Stimulated activated CD8-positive, alpha-beta memory T cell treated with anti-CD3 and anti-CD28 coated beads, Interleukin-7, amount 100 ng/mL, for 48 hours (primary cell): ENCODE results near the gene DDX6.
"Not testable (repeated sequence)": the region's sequence is repeated elsewhere in the genome, so short reads cannot be mapped to it uniquely, and the experiment has no call there.

ENCODE experiments used
- DNase-seq, 2 donors: peaks; one replicate each; pipeline ENCODE4 v3.0.0-alpha.2; 2020; ENCODE audit warnings: low read depth in 1 of 2; ENCODE audit errors: extremely low read depth in 1 of 2

Gene DDX6, protein sequence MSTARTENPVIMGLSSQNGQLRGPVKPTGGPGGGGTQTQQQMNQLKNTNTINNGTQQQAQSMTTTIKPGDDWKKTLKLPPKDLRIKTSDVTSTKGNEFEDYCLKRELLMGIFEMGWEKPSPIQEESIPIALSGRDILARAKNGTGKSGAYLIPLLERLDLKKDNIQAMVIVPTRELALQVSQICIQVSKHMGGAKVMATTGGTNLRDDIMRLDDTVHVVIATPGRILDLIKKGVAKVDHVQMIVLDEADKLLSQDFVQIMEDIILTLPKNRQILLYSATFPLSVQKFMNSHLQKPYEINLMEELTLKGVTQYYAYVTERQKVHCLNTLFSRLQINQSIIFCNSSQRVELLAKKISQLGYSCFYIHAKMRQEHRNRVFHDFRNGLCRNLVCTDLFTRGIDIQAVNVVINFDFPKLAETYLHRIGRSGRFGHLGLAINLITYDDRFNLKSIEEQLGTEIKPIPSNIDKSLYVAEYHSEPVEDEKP

DNA sequence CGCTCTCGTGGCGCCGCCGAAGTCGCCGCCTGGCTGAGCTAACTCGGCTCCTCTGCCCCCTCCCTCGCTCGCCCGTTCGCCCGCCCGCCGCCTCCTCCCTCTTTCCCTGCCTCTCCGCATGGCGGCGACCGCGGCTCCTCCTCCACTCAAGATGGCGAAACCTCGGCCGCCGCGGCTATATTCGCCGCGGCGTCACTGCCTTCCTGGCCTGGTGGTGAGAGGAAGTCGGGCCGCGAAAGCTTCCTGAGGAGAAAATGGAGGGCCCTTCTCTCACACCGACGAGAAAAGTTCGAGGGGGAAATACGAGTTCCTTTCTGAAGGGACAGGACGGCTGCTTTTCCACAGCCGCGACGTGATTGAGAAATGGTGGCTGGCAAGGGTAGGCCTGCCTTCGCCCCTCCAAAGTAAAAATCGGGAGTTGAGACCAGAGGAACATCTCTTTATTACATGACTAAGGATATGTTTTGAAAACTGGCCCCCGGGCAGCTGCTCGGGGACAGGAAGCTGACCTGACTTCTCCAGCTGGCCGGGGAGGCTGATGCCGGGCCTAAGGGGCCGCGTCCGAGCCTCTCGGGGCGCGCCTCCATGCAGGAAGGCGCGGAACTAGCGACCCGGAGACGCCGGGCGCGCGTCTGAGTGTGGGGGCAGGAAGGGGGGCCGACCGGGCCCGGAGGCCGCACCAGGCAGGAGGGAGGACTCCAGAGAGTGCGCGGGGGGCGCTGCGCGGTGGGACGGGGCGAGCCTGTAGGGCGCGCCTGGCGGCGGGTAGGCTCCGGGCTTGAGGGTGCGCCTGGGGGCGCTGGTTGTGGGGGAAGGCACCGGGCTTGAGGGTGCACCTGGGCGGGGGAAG lies at the start of gene DDX6:
Gene DDX6, minus strand, starts transcription at position 54 of the 850 bp plus-strand sequence. CDS start 4,913 bp downstream, outside the sequence.
- peak; percentile 82 to 83 for DNase-seq

DNA sequence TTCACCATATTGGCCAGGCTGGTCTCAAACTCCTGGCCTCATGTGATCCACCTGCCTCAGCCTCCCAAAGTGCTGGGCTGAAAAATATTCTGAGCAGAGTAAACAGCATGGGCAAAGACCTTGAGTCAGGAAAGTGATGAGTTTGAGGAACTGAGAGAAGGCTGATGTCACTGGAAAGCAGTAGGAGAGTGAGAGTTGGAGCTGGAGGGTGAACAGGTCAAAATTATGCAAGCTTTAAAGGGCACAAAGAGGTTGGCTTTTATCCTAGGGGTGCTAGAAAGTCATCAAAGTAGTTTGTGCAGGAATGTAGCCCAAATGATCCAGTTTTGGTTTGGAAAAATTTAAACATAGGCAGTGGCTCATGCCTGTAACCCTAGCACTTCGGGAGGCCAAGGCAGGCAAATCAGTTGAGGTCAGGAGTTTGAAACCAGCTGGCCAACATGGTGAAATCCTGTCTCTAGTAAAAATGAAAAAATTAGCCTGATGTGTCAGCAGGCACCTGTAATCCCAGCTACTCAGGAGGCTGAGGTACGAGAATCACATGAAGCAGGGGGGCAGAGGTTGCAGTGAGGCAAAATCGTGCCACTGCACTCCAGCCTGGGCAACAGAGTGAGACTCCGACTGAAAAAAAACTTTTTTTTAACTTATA lies 48.1 kb upstream of the DDX6 start:
- DNase-seq, result no peak

DNA sequence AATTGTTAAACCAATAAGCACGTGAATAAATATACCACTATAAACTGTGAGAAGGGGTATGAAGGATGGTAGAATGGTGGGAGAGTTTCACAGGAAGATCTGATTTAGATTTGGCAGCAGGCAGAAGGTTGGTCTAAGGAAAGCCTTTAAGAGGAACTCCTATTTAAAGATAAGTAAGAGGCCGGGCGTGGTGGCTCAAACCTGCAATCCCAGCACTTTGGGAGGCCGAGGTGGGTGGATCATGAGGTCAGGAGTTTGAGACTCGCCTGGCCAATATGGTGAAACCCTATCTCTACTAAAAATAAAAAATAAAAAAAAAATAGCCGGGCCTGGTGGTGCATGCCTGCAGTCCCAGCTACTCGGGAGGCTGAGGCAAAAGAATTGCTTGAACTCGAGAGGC lies 46.9 kb upstream of the DDX6 start:
- DNase-seq, result no peak

DNA sequence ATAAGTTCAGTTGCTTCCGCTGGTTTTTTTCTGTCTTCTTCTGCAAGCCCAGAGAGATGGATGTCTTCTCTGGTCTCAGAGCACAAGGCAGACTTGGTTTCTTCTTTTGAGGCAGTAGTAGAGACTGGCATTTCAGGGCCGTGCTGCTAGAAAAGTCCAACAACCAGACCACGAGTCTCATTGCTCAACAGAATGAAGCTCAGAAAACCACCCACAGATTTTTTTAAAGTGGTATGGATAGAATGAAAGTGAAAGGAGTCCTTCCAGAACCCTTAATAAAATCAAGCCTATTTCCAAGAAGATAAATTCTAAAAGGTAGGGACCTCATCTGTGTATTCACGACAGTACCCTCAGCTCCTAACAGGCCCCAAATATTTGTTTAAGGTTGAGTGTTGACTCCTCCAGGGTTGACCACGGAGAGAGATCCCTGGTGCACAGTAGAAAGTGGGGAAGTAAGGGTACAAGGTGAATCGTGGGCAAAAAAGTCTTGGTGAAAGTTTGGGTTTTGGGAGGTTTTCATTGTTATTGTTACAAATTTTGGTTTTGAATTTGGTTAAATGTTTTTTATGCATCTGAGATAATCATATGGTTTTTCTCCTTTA lies 43.6 kb upstream of the DDX6 start:
- DNase-seq, result no peak

DNA sequence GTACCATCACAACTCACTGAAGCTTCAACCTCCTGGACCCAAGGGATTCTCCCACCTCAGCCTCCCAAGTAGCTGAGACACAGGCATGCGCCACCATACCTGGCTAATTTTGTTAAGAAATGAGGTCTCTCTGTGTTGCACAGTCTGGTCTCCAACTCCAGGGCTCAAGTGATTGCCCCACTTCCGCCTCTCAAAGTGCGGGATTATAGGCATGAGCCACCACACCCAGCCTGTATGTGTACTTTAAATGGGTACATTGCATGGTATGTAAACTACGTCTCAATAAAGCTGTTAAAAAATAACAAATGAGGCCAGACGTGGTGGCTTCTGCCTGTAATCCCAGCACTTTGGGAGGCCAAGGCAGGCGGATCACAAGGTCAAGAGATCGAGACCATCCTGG lies 36.2 kb upstream of the DDX6 start:
- no peak for DNase-seq

DNA sequence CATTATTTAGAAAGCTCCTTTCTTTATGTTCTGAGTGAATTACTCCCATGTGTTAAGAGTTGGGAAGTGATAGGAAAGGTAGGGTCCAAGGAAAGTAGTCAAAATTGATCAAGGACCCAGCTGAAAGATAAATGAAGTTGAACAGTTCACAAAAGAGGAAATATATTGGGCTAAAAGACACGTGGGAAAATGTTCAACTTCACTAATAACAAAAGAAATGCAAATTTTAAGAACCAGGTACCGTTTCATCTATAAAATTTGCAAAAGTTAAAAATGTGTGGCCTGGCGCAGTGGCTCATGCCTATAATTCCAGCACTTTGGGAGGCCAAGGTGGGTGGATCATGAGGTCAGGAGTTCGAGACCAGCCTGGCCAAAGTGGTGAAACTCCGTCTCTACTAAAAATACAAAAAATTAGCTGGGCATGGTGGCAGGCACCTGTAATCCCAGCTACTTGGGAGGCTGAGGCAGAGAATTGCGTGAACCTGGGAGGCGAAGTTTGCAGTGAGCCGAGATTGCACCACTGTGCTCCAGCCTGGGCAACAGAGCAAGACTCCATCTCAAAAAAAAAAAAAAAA lies 32.1 kb upstream of the DDX6 start:
- DNase-seq, result not testable (repeated sequence)

DNA sequence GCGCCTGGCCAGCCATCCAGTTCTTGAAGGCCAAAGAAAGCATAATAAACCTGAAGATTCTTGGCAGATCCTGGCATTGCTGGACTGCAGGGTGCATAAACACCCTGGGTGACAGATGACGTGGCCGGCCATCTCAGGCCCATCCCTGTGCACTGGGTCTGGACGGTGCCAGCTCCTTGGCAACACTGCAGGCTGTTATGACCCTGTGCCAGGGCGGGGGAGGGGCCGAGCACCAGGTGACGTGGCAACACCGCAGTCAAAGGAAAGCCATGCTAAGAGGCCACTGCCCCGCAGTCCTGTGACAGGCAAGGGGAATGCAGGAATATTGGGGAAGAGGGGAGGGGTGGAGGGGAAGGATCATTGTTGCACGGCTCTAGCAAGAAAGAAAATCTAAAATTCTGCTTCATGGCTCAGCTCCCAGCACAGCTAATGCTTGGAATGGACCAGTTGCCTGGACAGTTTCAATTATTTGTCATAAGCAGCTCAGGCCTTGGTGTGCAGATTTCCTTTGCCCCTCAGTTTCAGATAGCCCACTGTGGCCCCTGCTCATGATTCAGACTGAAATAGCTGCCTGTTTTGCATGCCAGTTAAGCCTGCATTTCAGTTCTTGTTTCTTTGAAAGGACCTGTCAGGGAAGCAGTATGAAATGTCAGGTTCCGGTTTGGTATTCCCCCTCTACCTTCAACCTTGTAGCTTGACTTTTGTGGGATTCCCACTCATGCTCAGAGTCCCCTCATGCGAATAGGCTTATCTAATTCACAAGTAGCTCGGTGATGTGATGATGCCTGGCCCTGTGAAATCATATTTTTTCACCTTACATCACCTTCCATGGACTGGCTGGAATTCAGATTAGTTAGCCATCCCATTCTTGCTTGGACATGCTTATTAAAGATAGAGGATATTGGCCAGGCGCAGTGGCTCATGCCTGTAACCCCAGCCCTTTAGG lies 29.7 kb upstream of the DDX6 start:
- no peak for DNase-seq

DNA sequence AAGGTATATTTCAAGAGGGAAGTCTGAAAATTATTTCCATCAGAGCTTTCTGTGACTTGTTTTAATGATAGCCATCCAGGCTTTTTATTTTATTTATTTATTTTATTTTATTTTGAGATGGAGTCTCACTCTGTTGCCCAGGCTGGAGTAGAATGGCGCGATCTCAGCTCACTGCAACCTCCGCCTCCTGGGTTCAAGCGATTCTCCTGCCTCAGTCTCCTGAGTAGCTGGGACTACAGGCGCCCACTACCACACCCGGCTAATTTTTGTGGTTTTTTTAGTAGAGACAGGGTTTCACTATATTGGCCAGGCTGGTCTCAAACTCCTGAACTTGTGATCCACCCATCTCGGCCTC lies 29.0 kb upstream of the DDX6 start:
- DNase-seq, result not testable (repeated sequence)

DNA sequence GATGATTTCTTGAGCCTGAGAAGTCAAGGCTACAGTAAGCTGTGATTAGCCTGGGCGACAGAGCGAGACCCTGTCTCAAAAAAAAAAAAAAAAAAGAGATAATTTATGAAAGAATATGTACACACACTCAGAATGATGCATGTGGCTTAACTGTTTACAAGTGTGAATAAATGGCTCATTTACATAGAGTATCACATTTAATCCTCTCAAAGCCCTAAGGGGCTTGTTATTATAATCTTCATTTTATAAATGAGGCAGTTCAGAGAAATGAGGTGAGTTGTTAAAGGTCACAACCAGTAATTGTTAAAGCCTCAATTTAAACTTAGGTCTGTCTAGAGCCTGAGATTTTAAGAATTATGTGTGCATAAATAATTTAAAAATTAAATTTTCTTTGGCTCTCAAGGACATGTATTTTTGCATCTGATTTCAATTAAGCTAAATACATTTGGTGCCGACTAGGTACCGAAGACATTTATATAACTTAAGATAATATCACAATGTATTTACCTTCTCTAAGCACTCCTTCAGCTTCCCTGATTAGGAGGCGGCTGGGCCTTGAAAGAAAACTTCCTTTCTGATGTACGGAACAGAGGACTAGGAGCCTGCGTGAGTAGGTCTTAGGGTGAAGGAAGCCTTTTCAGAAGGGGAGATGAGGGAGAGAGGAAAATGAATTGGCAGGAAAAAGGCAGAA lies 28.5 kb upstream of the DDX6 start:
- no peak for DNase-seq

DNA sequence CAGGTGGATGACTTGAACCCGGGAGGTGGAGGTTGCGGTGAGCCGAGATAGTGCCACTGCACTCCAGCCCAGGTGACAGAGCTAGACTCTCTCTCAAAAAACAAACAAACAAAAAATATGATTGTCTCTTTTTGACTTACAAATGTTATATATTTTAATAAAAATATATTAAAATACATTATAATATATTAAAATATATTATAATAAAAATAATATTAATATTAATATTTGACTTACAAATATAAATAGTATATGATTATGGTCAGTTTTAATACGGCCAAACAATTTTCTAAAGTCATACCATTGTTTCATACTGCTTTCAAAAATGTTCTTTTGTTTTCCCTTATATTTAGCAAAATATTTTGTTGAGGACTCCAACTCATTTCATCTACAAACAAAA lies 27.2 kb upstream of the DDX6 start:
- DNase-seq, result no peak

DNA sequence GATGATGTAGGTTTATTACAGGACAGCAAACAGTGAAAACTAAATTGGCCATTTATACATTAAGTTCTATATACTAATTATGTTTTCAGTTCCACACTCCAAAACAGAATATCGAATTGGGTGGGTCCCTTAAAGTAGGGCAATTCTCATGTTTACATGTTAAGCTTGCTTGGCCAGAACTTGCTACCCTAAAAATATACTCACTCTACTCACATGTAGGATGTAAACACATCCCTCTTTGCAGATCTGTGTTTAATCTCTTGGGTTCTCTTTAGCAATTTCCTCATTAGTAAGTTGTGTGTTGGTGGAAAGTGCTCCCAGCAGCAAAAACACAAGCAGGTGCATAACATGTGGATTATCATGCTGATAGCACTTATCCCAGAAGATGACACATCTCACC lies 22.6 kb upstream of the DDX6 start:
- DNase-seq, result no peak

DNA sequence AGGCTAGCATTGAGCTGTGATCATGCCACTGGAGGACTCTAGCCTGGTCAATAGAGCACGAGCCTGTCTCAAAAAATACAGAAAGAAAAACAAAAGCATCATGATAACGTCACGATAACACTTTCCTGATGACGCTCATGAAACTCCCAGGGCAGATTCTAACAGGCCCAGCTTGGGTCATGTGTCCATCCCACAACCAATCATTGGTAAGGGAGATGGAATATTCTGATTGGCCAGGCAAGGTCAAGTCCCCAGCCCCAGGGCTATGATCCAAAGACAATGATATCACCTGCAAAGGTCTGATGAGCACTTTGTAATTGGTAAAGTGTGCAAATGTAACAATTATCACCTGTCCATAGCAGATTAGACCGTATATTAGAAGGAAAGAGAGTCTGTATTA lies 21.5 kb upstream of the DDX6 start:
- no peak for DNase-seq

DNA sequence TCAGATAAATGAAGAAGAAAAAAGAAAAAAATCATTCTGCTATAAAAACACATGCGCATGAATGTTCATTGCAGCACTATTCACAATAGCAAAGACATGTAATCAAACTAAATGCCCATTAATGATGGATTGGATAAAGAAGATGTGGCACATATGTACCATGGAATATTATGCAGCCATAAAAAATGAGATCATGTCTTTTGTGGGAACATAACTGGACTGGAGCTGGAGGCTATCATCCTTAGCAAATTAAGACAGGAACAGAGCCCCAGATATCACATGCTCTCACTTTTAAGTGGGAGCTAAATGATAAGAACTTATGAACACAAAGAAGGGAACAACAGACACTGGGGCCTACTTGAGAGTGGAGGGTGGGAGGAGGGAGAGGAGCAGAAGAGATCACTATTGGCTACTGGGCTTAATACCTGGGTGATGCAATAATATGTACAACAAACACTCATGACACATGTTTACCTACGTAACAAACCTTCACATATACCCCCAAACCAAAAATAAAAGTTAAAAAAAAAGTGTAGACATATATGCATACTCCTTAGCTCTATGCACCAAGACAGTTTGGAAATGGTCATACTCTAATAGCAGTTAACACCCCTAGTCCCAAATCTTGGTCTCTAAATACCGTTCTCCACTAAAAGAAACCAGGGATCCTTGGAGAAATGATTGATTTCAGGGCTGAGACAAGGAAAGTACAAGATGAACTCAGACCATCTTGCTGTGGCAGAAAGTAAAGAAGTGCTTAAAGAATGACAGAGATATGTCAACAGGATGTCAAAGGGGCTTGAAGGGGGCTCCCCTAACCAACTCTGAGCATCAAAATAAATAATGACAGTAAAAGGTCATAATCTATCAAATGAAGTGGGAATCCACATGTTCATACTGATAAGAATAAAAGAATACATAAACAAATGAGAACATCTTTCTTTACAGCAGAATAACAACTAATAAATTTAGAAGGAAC lies 17.1 kb upstream of the DDX6 start:
- no peak for DNase-seq

DNA sequence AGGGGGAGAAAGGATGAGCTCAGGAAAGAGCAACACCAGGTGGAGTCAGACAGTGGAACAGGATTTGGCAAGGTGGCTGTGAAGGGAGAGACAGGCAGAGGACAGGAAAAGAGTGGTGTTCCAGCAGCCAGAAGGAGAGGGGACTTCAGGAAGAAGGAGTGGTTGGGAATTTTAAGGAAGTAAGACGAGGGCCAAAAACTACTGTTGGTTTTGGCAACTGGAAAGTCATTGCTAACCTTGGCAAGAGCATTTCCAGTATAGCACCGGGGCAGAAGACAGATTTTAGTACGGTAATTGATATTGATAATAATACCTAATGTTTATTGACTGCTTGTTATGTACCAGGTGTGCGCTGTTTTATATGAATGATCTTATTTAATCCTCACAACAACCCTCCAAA lies 15.4 kb upstream of the DDX6 start:
- DNase-seq, result no peak

DNA sequence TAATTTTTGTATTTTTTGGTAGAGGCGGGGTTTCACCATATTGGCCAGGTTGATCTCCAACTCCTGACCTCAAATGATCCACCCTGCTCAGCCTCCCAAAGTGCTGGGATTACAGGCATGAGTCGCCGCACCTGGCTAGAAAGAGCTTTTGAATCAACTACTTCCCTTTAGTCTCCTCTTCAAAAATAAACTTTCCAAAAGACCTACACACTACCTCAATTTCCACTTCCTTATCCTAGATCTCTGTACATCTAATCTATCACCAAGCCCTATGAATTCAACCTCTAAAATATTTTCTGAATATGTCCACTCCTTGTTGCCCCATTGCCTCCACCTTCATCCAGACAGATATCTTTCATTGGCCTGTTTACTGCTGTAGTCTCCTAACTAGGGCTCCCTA lies 13.1 kb upstream of the DDX6 start:
- DNase-seq, result no peak

DNA sequence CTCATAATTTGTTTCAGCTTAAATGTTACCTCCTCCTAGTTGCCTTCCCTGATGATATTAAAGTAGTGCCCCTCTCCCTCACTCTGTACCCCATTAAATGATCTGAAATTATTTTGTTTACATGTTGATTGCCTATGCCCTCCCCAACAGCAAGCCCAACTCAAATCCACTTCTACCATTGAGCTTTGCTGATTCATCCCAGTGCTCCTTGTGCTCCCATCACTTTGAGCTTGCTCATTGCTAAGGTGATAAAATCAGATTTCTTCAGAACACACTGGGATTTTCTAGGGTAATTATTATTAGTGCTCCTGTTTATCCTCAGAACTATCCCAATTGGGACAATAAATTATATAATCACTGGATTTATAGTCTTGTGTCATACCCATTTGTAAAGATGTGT lies 8.4 kb upstream of the DDX6 start:
- no peak for DNase-seq

DNA sequence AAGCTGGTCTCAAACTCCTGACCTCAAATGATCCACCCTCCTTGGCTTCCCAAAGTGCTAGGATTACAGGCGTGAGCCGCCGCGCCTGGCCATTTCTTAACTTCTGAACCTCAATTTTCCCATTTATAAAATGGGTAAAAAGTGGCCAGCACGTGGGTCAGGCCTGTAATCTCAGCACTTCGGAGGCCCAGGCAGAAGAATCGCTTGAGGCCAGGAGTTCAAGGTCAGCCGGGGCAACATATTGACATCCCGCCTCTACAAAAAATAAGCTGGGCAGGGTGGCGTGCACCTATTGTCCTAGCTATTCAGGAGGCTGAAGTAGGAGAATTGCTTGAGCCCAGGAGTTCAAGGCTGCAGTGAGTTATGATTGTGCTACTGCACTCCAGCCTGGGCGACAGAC lies 6.5 kb upstream of the DDX6 start:
- DNase-seq, result no peak

DNA sequence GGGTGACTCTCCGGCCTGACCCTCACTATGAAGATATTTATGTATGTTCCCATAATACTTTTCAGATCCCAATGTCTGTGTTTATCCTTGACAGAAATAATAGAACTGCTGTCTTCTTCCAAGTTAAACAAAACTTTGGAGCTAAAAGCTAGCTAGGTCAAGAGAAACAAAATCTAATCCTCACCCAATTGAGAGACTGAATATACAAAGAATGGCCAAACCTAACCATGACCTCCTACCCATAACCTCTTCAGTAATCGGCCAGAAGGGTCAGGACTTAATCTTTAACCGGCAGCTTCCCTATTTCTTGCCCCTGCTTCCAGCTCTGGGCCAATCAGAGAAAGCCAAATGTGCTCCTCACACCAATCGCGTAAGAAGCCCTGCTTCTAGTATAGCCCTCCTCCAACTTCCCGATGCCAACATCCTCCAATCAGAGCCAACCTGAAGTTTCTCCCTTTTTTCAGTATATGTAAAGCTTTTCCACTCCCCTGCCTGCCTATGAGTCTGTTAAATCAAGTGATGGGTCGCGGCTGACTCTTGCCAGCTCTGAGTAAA lies 1.7 kb upstream of the DDX6 start:
- peak; percentile 20 to 67 for DNase-seq
